ENCODE measurements around the gene DPP8.

The DPP8 gene

GRCh38 chr15:65423976-65424679, 93.4 kb downstream of the DPP8 start:
- no peak for DNase-seq

- DNase-seq = no peak
Measured at GRCh38 chr15:65423150-65423975, 94.1 kb downstream of the DPP8 start.

GRCh38 chr15:65421360-65422215, 95.9 kb downstream of the DPP8 start:
- DNase-seq = no peak

- no peak for DNase-seq
Measured at GRCh38 chr15:65420975-65421359, 96.5 kb downstream of the DPP8 start.

- DNase-seq = no peak
Measured at GRCh38 chr15:65418596-65418995, 98.9 kb downstream of the DPP8 start.

GRCh38 chr15:65416845-65417416, 100.6 kb downstream of the DPP8 start:
- DNase-seq = no peak

GRCh38 chr15:65414841-65415621, 102.5 kb downstream of the DPP8 start:
- DNase-seq = no peak

GRCh38 chr15:65413760-65414144, 103.7 kb downstream of the DPP8 start:
- DNase-seq = no peak

- DNase-seq = no peak
Measured at GRCh38 chr15:65413051-65413759, 104.3 kb downstream of the DPP8 start.

GRCh38 chr15:65412556-65412955, 104.9 kb downstream of the DPP8 start:
- no peak for DNase-seq

- DNase-seq = no peak
Measured at GRCh38 chr15:65411465-65412071, 105.9 kb downstream of the DPP8 start.

- no peak for DNase-seq
Measured at GRCh38 chr15:65410972-65411371, 106.5 kb downstream of the DPP8 start.

GRCh38 chr15:65410036-65410435, 107.5 kb downstream of the DPP8 start:
- no peak for DNase-seq

GRCh38 chr15:65409036-65409631, 108.4 kb downstream of the DPP8 start:
- DNase-seq = no peak

- DNase-seq = no peak
Measured at GRCh38 chr15:65408324-65409035, 109.0 kb downstream of the DPP8 start.

GRCh38 chr15:65406424-65407000, 111.0 kb downstream of the DPP8 start:
- DNase-seq = no peak

- no peak for DNase-seq
Measured at GRCh38 chr15:65405791-65406423, 111.6 kb downstream of the DPP8 start.

- no peak for DNase-seq
Measured at GRCh38 chr15:65404186-65404872, 113.2 kb downstream of the DPP8 start.
